HK-2 (cell line): ENCODE results near the gene B9D1.
"Not testable (repeated sequence)": the region's sequence is repeated elsewhere in the genome, so short reads cannot be mapped to it uniquely, and the experiment has no call there.

Source experiments
- DNase-seq: peaks from one replicate; pipeline ENCODE4 v3.0.0-alpha.2; 2018; ENCODE audit not compliant: unreplicated experiment

B9D1 gene

DNA sequence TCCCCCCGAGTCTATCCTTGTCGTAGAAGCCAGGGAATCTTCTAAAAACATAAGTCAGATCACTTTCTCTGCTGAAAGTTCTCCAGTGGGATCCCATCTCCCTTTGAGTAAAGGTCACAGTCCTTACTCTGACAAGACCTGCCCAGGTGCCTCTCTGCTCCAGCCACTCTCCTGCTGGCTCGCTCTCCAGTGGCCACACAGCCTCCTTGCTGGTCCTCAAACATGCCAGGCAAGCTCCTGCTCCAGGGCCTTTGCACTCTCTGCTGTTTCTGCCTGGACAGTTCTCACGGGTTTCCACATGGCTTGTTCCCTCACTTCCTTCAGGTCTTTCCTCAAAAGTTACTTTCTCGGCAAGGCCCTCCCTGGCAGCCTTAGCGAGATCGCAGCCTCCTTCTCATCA lies 3.4 kb downstream of the B9D1 start:
- no peak for DNase-seq

DNA sequence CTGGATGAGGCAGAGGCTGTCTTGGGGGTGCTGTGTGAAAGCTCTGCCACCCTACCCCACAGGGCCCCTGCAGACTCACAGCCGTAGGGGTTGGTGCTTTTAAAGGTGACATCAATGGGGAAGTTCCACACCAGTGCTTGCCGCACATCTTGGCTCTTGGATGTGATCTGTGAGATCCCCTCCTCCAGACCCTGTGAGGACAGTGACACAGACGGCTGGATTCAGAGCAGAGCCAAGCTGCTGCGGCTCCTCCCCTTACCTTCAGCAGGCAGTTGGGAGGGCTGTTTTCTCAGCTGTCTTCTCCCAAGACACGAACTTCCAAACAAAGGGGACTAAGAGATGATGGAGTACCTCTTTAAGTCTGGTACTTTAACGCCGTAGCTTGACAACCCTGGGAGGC lies 4.8 kb downstream of the B9D1 start:
- no peak for DNase-seq

DNA sequence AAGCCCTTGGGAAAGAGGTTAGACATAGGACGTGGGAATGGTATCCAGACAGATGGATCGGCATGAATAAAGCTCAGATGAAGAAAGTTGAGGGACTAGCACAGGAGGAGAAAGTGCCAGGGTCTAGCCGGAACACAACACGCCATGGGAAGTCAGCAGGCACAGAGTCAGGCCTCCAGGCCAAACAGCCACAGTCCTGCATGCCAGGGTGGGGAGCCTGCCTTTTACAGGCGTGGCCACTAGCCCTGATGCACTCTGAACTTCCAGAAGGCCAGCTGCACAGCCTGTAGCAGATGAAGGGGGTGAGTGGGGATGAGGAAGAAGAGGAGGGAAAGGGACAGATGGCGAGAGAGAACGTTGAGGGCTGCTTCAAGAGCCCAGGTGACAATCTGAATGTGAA lies 5.2 kb downstream of the B9D1 start:
- DNase-seq, result no peak

DNA sequence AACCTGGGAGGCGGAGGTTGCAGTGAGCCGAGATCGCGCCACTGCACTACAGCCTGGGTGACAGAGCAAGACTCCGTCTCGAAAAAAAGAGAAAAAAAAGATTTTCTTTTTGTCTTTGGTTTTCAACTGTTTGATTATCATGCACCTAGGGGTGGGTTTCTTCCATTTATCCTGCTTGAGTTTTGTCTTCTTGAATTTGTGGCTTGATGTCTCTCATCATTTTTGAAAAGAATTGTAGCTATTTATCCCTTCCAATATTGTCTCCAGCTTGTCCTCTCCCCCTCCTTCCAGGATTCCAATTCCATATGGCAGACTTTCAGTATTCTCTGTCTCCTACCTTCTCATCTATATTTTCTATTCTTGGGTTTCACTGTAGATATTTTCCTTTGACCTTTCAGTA lies 7.8 kb downstream of the B9D1 start:
- DNase-seq, result no peak

DNA sequence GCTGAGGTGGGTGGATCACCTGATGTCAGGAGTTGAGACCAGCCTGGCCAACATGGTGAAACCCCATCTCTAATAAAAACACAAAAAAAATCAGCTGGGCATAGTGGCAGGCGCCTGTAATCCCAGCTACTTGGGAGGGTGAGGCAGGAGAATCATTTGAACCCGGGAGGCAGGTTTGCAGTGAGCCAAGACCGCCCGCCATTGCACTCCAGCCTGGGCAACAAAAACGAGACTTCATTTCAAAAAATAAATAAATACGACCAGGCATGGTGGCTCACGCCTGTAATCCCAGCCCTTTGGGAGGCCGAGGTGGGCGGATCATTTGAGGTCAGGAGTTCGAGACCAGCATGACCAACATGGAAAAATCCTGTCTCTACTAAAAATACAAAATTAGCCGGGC lies 9.1 kb downstream of the B9D1 start:
- DNase-seq, result not testable (repeated sequence)

DNA sequence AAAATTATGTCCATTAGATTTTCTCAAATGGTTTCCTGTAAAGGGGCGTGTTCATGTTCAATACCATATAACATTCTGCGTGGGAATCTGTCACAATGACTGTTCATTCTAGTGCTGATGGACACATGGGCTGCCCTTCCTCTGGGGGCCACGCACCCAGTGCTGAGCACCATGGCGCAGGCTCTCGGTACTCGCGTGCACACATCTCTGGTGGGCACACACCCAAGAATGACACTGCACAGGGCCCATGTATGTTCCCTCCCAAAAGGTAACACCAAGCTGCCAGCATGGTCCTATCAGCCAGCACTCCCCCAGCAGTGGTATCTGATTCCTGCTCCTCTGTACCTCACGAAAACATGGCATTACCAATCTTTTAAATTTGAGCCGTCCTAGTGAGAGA lies 13.7 kb downstream of the B9D1 start:
- no peak for DNase-seq

DNA sequence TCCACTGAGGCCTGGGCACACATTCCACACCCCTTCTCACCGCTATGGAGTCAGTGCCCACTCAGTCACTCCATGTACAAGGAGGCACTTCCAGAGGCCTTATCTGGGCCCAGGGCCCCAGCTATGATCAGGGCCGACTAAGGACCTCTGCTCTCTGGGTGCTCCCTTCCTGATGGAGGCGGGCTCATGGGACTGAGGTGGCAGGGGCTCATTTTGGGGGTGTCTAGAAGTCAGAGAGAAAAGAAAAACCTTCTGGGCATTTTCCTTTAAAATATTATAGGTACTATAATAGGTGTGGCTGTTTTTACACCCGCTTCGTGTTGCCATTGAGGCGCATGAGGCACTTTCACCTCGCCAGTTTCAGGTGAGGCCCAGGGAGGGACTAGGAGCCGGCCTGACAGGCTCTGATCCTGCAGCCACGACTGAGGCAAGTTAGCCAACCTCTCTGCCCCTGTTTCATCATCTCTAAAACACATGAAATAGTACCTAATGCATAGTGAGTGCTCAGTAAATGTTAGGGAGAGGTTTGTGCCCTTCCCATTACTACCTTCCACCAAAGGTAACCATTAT lies 14.4 kb downstream of the B9D1 start:
- no peak for DNase-seq

DNA sequence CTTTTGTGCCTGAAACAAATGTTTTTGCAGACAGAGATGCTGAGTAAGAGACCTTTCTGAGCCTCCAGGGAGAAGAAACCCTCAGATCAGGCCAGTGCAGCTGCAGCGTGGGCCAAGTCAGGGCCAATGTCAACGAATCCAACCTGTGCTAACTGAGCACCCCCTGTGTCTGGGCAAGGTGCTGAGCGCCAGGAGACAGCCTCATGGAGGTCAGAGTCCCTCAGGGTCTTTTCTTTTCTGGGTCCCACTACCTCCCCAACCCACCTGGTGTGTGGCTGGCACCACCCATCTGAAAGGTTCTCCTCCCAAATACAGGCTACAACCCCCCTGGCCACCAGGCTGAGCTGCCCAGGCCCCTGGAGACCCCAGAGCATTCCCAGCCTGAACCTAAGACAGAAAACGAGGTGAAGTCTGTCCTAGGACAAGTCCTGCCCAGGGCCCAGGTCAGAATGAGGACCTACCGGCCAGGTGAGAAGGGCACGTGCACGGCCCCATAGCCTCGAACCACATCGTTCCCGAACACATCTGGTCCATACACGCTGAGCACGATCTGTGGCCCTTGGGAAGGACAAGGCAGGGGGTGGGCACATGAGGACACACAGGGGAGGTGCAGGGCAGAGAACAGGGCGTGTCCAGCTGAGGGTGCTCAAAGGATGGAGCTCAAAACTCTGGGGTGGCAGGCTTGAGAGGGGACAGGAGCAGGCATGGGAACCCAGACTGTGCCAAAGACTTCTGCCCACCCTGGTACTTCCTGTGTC lies 15.0 kb downstream of the B9D1 start:
- DNase-seq, result no peak

DNA sequence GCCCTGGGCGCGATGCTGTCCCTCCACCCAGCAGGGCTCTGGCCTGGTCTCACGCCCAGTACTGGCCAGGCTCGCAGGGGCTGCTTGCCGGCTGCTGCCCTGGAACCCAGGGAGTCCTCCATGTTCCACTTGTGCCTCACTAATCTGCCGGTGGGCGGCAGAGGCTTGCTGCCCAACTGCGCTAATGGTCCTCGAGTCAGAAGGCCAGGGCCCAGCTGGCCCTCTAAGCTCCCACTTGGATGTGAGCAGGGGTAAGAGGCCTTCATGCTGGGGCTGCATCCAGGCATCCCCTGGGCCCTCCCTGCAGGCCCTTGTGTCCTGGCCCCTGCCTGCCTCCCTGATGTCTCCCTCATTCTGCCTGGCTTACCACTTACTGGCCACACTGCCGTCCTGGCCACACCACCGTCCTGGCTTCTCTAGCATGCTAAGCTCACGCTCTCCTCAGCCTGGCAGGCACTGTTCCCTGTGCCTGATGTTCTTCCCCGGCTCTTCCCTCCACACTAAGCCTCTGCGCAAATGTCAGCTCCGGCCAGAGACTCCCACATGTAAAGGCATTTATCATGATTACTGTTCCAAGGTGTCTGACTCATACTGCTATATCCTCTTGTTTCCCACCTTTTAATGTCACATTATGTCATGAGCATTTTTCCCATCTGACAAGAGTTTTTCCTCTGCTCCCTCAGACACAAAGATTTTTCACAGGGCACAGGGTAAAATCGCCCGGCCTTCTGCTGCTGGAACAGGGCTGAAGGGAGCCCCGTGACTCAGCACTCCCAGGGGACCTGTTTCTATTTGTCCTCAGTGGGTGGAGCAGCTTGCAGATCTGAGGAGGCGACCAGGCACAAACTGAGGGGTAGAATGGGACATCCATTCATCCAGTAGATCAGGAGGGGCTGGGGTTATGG lies 15.9 kb downstream of the B9D1 start:
- no peak for DNase-seq

DNA sequence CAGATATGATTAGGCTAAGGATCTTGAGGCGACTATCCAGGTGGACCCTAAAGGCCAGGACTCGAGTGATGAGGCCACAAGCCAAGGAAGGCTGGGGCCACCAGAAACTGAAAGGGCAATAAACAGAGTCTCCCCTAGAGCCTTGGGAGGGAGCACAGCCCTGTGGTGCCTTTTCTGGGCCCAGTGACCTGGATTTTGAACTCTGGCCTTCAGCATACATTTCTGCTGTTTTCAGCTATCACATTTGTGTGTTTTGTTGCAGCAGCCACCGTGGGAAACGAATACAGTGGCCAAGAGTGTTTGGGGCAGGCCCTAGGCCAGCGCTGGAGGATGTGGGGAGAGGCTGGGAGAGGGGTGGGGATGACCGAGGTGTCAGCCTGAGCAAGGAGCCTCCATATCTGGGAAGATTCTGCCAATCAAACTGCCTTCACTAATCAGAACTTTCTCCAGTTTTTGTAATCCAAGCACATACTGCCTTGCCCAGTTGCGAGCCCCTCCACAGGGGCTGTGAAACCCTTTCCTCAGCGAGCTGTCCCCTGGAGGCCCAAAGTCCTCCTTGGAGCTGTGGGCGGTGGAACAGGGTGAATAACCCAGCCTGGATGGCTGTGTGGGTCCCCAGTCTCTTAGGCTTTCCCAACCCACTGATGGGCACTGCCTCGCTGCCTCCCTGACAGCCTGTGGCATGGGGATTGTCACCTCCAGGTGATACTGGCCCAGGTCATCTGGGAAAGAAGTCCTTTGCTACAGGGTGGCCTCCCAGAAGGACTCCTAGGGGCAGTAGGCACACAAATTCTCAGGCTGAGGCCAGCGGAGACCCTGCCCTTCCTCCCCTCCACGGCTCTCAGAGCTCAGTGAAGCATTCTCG lies 16.8 kb downstream of the B9D1 start:
- DNase-seq, result no peak

DNA sequence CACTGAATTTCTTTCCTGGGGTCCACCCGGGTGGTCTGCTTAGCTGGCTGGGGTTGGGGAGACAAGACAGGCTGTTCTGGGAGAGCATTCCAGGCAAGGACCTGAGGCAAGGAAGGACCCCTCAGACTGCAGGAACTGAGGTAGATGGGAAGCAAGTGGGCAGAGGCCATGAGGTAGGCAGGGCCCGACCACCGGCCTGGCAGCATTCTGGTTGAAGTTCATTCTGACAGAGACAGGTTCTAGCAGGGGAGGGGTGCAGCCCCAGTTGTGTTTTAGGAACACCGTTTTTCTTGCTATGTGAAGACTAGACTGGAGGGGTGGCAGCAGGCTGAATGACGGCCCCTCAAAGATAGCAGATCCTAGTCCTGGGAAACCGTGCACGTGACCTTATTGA lies 17.5 kb downstream of the B9D1 start:
- DNase-seq, result no peak

DNA sequence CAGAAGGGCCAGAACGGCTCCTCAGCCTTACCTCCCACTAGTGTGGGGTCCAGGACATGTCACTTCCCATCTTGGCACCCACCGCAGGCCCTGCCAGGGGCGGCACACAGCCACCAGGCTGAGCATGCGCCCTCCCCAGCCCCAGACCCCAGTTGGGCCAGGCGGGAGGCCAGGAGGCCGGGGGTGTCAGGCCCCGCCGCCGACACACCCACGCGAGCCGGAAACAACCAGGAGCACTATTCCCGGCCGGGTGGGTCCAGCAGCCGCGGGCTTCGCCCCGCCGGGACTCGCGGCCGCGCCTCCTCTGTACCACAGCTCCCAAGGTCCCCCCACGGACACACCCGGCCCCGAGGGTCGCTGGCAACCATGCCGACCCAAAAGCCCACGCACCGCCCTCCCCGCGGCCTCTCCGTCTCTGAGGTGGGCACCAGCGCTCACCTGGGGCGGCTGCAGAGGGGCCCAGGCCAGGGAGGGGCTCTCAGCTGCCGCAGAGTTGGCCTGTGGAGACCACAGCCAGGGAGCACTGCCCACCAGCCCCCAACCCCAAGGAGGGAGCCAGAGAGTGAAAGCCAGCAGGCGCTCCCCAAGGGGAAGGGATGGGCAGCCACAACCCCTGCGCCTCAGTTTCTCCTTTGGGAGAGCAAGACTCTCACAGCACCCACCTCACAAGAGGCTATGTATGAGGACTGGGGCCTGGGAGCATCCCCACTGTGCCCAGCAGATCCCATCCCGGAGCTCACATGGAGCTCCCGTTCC lies 18.0 kb downstream of the B9D1 start:
- no peak for DNase-seq

DNA sequence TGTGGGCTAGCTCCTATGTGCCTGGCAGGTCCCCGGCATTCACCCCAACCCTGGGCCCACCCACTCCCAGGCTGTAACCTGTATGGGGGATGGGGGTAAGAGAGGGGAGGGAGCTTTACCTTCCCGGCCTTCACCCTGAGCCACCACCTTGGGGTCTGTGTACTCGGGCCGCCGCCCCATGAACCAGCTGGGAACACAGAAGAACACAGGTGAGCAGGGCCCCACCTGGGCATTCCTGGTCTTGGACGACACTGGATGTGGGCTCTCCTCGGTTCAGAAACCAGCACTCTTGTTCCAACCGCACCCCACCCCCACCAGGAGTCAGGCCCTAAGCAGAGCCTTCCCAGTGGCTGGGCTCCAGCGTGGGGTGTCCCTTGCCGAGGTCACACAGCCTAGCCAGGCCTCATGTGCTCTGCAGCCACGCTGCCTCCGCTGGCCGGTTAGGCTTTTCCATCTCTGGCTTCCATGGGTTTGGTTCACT lies 18.8 kb downstream of the B9D1 start:
- no peak for DNase-seq

DNA sequence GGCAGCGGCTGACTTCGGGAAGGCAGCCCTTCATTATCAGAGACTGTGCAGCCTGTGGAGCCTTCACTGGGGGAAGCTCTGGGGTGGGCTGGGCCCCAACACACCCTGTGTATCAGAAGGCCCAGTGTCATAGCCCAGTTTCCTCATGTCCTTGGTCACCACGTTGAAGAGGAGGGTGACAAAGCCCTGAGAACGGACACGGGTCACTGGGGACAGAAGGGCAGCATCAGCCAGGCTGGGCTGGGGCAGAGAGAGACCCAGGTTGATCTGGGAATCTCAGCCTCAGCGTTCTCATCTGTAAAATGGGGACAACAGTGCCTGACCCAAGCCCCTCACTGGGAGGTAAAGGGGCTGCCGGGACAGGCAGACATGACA lies 19.3 kb downstream of the B9D1 start:
- DNase-seq, result no peak

DNA sequence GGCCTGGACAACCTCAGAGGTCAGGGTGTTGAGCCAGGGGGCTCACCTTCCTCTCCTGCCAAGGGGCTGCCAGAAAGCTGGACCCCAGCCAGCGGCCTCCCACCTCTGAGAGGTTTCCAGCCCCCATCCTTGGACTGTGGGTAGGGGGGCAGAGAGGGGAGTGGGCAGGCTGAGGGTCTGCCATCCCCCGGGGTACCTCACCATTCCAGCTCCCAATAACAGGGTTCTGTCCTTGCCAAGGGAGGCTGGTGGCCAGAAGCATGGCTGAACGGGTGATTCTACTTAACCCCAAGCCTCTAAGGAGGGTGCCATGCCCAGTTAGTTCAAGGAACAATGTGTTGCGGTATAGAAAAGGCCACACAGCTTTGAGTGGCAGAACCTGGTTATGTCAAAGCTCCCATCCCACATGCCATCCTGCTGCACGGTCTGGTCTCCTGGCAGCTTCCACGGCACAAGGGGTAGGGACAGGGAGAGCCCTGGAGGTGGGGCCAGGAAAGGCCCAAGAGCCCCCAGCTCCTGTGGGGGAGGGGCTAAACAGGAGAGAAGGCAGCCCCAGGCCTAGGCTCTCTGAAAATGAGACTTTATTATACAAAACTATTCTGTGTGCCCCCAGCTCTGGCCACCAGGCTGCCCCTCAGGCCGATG lies 19.8 kb downstream of the B9D1 start:
- DNase-seq, result no peak

DNA sequence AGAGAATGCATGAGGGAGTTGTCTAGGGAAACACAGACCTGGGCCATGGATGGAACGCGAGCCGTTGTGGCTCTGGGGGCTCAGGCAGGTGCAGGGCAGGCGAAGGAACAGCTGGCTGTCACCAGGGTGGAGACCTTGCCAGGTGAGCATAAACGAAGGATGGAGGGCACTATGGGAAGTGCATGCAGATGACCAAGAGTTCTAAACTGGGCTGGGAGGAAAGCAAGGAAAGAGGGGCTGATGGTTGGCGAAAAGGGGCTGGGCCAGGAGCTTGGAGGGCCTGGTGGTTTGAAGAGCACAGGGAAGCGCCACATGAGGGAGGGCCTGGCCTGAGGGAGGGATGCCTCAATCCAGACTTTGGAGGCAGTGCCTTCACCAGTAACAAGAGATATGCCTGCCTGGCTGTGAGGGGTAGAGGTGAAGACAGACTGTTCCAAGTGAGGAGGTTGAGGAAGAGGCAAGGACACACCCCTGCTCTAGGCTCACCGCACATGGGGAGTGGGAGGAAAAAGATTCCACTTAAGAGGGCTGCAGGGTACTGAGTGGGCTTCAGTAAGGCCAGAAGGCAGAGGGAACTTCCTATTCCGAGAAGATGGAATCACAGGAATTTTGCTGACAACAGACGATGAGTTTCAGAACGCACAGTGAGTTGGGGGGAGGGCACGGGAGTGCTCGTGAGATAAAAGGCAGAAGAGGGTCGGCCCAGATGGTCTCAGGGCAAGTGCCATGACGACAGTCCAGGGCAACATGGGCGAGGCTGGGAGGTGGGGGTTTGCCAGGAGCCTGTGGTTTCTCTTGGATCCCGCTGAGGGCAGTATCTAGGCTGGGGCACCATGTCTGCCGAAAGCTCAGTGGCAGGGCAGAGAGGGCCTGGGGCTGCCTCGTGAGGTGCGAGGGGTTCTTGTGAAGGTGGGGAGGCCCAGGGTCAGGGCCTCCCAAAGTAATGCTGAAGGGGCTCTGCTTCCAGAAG lies 20.6 kb downstream of the B9D1 start:
- DNase-seq, result no peak

DNA sequence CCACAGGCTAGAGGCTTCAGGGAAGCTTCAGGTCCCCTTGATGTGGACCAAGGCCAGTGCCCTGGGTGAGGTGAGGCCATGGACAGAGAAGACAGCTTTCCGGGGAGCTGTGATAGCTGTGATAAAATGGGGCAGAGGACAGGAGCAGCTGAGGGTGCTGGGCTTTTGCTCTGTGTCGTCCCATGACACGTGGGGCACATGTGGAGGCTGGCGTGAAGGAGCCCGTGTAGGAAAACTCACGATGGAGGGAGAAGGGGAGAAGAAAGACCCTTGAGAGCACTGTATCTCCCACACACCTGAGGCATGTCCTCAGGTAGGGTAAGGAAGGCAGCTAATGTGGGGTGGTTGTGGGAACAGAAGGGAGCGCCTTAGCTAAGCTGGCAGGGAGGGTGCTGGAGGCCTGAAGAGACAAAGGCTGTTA lies 21.3 kb downstream of the B9D1 start:
- no peak for DNase-seq

DNA sequence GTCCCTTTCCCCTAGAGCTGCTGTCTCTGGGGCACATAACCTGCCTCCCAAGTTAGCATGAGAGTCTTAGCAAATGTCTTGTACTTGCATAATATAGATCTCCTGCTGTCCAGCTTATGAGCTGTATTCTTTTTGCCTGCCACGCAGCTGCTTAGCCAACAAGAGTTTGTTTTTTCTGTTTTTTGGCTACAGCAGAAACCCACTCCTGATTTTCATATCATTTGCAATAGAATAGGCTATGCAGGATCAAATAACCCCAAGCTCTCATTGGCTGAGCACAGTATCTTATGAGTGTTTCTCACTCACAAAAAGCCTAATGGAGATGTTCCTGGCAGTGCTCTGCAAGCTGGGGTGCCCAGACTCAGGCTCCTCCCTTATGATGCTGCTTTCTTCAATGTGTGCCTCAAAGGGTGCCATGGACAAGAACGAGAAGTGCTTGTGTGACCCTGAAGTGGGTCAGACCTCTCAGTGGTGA lies 23.1 kb downstream of the B9D1 start:
- no peak for DNase-seq
